Smooth muscle cell (in vitro differentiated cells): ENCODE data around the gene LSM6. TPM values are rescaled to one million over a fixed set of nuclear protein-coding genes. Genes with fewer than 3 reads are reported as not detected.

Experiments
- DNase-seq: peaks from one replicate; lab custom pipeline; 2025; ENCODE audit not compliant: unreplicated experiment; lab: John Stamatoyannopoulos, UW
- H2AFZ ChIP-seq: fragments of 200-600 bp; sonication (generic); 2 replicates; pipeline ENCODE4 v1.6.0; 2016; ENCODE audit warnings: antibody characterized with exemption, low read depth, mild to moderate bottlenecking
- H3F3A ChIP-seq: fragments of 200-600 bp; sonication (generic); 2 replicates; pipeline ENCODE4 v1.6.0; 2017; ENCODE audit warnings: antibody characterized with exemption, low read depth
- H3K27ac ChIP-seq: fragments of 200-600 bp; sonication (generic); 2 replicates; pipeline ENCODE4 v1.5.1; 2016; ENCODE audit warnings: low read depth, mild to moderate bottlenecking
- H3K27me3 ChIP-seq: fragments of 200-600 bp; sonication (generic); 2 replicates; pipeline ENCODE4 v1.6.1; 2016; ENCODE audit warnings: low read depth, mild to moderate bottlenecking
- H3K36me3 ChIP-seq: fragments of 200-600 bp; sonication (generic); 2 replicates; pipeline ENCODE4 v1.5.1; 2016; ENCODE audit warnings: low read depth
- H3K4me1 ChIP-seq: fragments of 200-600 bp; sonication (generic); 2 replicates; pipeline ENCODE4 v1.5.1; 2016; ENCODE audit warnings: low read depth
- H3K4me2 ChIP-seq: fragments of 200-600 bp; sonication (generic); 2 replicates; pipeline ENCODE4 v1.6.0; 2016; ENCODE audit warnings: mild to moderate bottlenecking
- H3K4me3 ChIP-seq: fragments of 200-600 bp; sonication (generic); 2 replicates; pipeline ENCODE4 v1.5.1; 2016; ENCODE audit warnings: mild to moderate bottlenecking
- H3K79me2 ChIP-seq: fragments of 200-600 bp; sonication (generic); 2 replicates; pipeline ENCODE4 v1.6.0; 2016; ENCODE audit warnings: low read depth, mild to moderate bottlenecking
- H3K9ac ChIP-seq: fragments of 200-600 bp; sonication (generic); 2 replicates; pipeline ENCODE4 v1.6.0; 2016; ENCODE audit warnings: low read depth
- H3K9me3 ChIP-seq: fragments of 200-600 bp; sonication (generic); replicated peaks from 2 replicates; pipeline ENCODE4 v1.5.1; 2016; ENCODE audit warnings: low read depth
- H4K20me1 ChIP-seq: fragments of 200-600 bp; sonication (generic); 2 replicates; pipeline ENCODE4 v1.6.0; 2016; ENCODE audit warnings: low read depth
- WGBS: methylation state at CpG from one replicate; pipeline ENCODE4 v1.1.7; 2016; ENCODE audit warnings: low lambda C conversion rate; 5-methylcytosine and 5-hydroxymethylcytosine counted together
- polyA plus RNA-seq: library from polyadenylated mRNA; unstranded; fragments of >200 nt; fragmentation: Nextera tagmentation; extraction: Ambion mirVana; gene quantifications from 2 replicates; pipeline ENCODE4 v1.2.1, GENCODE V29; 2016
- total RNA-seq: library from RNA; depleted of rRNA; stranded (reverse); fragments of >200 nt; gene quantifications from 2 replicates; pipeline ENCODE4 v1.2.3, GENCODE V29; 2014
- TF ChIP-seq, protein P1 (sequence below): fragments of 200-600 bp; sonication (generic); IDR thresholded peaks from 2 replicates; pipeline ENCODE4 v1.5.1; 2017; ENCODE audit warnings: borderline replicate concordance, mild to moderate bottlenecking, antibody characterized with exemption; ENCODE audit not compliant: insufficient read depth, poor library complexity, severe bottlenecking

The LSM6 gene
- total and polyA plus RNA-seq, 2 experiments from 2014 or later: 36.9 to 58.5 TPM

DNA sequence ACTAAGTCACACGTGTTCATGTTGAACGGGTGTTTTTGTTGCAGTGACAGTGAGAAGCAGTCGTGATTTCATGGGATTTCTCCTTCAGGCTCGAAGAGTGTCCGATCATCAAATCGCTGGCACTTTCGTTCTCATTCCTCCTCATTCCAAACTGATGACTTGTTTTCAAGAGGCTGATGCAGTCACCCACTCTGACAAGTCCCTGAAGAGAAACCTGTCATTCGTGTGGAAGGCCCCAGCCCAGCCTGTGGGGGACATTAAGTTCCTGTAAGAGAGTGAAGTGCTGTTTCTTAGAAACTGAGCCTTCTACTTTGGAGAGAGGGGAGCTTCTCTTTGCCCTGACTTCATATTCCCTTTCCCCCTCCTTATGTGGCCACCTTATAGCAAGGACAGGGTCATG lies 46.8 kb downstream of the LSM6 start:
- Histone ChIP-seq H3K4me1 (peaks cover 12% of the 10 kb centered on the region), H3F3A (peaks cover 3% of the 10 kb centered on the region), H3K27ac (peak overlapping the region; percentile 56), H2AFZ (peak overlapping the region; percentile 83), H4K20me1 (no peaks in the 10 kb centered on the region), H3K27me3 (no peaks in the 10 kb centered on the region), H3K9me3 (no peaks in the 10 kb centered on the region), H3K79me2 (no peaks in the 10 kb centered on the region), H3K4me2 (peak overlapping the region; percentile 84), H3K4me3 (peak overlapping the region; percentile 37), H3K9ac (peak overlapping the region; percentile 68), H3K36me3 (no peaks in the 10 kb centered on the region)
- DNase-seq: no peak
- 18% methylated on average over 8 of the region's 8 CpGs for WGBS
- TF ChIP-seq, protein P1, sequence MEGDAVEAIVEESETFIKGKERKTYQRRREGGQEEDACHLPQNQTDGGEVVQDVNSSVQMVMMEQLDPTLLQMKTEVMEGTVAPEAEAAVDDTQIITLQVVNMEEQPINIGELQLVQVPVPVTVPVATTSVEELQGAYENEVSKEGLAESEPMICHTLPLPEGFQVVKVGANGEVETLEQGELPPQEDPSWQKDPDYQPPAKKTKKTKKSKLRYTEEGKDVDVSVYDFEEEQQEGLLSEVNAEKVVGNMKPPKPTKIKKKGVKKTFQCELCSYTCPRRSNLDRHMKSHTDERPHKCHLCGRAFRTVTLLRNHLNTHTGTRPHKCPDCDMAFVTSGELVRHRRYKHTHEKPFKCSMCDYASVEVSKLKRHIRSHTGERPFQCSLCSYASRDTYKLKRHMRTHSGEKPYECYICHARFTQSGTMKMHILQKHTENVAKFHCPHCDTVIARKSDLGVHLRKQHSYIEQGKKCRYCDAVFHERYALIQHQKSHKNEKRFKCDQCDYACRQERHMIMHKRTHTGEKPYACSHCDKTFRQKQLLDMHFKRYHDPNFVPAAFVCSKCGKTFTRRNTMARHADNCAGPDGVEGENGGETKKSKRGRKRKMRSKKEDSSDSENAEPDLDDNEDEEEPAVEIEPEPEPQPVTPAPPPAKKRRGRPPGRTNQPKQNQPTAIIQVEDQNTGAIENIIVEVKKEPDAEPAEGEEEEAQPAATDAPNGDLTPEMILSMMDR: no peak

DNA sequence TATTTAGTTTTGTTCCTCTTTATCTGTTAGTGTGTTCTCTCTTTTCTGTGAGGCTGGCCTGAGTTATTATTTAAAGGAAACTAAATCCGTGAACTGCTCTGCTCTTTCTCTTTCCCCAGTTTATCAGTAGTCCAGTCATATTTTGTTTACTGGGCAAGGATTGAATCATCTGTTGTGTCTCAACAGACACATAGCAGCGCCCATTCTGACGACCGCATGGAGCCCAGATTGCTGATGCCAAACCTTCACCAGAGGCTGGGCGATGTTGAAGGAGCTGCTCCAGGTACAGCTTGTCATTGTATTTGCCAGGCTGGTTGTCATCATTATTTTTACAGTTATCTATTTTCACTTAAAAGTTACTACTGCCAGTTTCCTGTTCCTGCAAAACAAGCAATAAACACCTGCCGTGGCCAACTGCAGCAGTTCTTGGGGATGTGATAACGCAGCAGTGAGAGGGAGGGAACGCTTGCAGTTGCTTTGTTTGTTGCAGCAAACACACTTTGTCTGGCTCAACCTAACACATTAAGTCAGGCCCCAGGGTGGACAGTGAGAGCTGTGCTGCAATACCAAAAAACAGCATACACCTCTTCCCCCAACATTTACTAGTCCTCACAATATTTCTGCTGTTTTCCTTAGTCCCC lies 48.9 kb downstream of the LSM6 start:
- Histone ChIP-seq H3K36me3 (no peaks in the 10 kb centered on the region), H3K4me3 (no peak overlapping the region), H2AFZ (peak overlapping the region; percentile 56), H3K4me1 (peaks cover 12% of the 10 kb centered on the region), H4K20me1 (no peaks in the 10 kb centered on the region), H3K27me3 (no peaks in the 10 kb centered on the region), H3K9me3 (no peaks in the 10 kb centered on the region), H3K9ac (peak overlapping the region; percentile 24), H3K79me2 (no peaks in the 10 kb centered on the region), H3F3A (peaks cover 3% of the 10 kb centered on the region), H3K4me2 (peak overlapping the region; percentile 70), H3K27ac (peak overlapping the region; percentile 55)
- TF ChIP-seq, protein P1: no peak
- WGBS: 28% methylated on average over 8 of the region's 8 CpGs
- DNase-seq: no peak

DNA sequence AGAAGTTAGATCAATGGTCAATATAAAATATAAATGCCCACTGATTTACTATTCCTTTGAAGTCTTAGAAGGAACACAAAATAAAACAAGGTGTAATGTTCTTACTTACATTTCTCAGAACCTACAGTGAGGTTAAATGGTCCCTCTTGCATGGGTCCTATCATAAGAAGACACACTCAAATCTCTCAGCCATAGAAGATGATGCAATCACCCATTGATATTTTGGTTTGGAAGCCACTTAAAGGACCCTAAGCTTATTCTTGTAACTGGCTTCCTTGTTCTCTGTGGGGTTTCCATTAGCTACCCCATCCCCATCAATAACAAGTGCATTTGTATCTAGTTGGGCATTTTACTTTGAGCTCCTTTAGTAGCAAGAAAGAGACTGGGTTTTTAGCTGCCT lies 53.9 kb downstream of the LSM6 start:
- no peak for DNase-seq
- Histone ChIP-seq H3F3A (no peaks in the 10 kb centered on the region), H3K27me3 (no peaks in the 10 kb centered on the region), H4K20me1 (no peaks in the 10 kb centered on the region), H3K4me3 (no peak overlapping the region), H3K4me1 (peaks cover 10% of the 10 kb centered on the region), H3K79me2 (no peaks in the 10 kb centered on the region), H3K27ac (no peak overlapping the region), H3K9me3 (no peaks in the 10 kb centered on the region), H3K36me3 (no peaks in the 10 kb centered on the region), H3K4me2 (no peak overlapping the region), H3K9ac (no peak overlapping the region), H2AFZ (no peak overlapping the region)
- TF ChIP-seq, protein P1: no peak

DNA sequence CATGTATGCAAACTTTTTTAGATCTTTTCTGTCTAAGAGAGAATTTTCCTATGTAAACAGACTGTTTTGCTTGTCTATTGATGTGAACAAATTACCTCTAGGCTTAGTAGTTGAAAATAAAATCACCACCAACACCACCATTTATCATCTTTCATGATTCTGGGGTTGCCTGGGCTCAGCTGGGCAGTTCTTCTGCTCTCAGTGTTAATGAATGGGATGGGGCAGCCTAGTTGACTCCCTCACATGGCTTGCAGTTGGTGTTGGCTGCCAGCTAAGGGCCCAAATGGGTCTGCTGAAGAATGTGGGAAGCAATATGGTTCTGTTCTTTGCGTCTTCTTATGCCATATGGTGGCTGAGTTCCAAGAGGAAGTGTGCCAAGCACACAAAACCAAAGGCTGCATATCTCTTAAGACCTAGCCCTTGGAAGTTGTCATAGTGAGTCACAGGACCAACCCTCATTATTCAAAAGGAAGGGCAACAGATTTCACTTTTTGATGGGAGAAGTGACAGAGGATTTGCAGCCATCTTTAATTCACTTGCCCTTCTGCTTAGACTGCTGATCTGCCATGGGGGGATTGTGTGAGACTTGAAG lies 56.7 kb downstream of the LSM6 start:
- no peak overlapping the region for H3K9ac ChIP-seq
- H3K4me1 ChIP-seq: no peaks in the 10 kb centered on the region
- WGBS: 89% methylated on average over 1 of the region's 1 CpG
- no peak overlapping the region for H3K27ac ChIP-seq
- no peaks in the 10 kb centered on the region for H3K9me3 ChIP-seq
- H3F3A ChIP-seq: no peaks in the 10 kb centered on the region
- TF ChIP-seq, protein P1: no peak
- no peak for DNase-seq
- no peak overlapping the region for H3K4me3 ChIP-seq
- H4K20me1 ChIP-seq: no peaks in the 10 kb centered on the region
- H2AFZ ChIP-seq: no peak overlapping the region
- no peaks in the 10 kb centered on the region for H3K27me3 ChIP-seq
- no peak overlapping the region for H3K4me2 ChIP-seq
- no peaks in the 10 kb centered on the region for H3K79me2 ChIP-seq
- no peaks in the 10 kb centered on the region for H3K36me3 ChIP-seq
